Measurements from ENCODE around the gene HVCN1.

The HVCN1 gene

DNA sequence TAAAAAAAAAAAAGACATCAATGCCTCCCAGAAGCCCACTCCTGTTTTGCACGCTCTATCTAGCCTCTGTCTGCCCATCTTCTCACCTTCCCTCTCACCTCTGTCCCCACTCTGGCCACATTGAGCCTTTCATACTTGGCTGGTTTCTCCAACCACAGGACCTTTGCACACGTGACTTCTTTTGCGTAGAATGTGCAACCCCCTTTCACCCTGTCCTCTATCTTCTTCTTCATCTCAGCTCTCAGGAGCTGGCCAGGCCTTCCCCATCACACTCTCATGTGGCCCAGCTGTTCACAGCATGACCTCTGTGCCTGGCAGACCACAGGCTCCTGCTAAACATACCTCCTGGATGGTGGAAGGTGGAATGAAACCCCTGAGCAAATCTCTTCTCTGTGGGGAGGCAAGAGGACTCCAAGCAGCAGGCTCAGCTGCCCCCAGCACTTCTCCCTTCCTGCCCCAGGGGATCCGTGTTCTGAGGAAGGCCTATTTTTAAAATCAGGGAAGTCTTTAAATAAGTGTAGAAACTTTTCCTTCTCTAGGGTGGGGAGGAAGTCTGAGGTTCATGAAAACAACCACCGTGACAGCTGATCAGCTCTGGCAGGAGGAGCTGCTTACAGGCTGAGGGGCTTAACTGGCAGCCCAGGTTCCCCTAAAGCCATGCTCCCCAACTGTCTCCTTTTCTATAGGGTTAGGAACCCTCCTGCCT, 11.6 kb downstream of the HVCN1 start:
- CTCF ChIA-PET = no interaction called here
- no peak for DNase-seq (ENCODE audit: low spot score)
- TF ChIP-seq, protein P1, sequence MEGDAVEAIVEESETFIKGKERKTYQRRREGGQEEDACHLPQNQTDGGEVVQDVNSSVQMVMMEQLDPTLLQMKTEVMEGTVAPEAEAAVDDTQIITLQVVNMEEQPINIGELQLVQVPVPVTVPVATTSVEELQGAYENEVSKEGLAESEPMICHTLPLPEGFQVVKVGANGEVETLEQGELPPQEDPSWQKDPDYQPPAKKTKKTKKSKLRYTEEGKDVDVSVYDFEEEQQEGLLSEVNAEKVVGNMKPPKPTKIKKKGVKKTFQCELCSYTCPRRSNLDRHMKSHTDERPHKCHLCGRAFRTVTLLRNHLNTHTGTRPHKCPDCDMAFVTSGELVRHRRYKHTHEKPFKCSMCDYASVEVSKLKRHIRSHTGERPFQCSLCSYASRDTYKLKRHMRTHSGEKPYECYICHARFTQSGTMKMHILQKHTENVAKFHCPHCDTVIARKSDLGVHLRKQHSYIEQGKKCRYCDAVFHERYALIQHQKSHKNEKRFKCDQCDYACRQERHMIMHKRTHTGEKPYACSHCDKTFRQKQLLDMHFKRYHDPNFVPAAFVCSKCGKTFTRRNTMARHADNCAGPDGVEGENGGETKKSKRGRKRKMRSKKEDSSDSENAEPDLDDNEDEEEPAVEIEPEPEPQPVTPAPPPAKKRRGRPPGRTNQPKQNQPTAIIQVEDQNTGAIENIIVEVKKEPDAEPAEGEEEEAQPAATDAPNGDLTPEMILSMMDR (conservative IDR thresholded peaks at IDR 0.05; ENCODE audit: low read depth) = no peak
- H3K27ac ChIP-seq = no peak overlapping the region
- POLR2A ChIA-PET (ENCODE audit: low non-redundant PET) = no interaction called here

DNA sequence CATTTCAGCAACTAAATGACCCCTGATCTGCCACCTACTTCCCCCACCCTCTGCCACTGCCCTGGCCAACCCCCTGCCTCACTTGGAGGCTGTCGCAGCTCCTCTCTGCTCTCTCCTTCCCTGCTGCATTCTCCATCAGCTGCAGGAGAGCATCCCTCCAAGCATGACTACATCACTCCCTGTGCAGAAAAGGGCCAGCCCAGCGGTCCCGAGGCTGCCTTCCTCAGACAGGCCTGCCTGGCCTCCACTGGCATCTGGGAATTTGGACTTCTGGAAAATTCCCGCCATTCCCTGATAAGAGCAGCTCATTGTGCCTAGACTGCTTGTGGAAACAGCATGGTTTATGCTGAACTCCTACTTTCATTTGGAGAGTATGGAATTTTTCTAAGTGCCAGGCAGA, 12.7 kb downstream of the HVCN1 start:
- POLR2A ChIA-PET (ENCODE audit: low non-redundant PET) = no interaction called here
- H3K27ac ChIP-seq = no peak overlapping the region
- no peak for DNase-seq (ENCODE audit: low spot score)
- TF ChIP-seq, protein P1 (conservative IDR thresholded peaks at IDR 0.05; ENCODE audit: low read depth) = no peak
- CTCF ChIA-PET = interaction anchor here (0.6 kb wide), 1 partner anchor 227 kb away, joined by 3 read pairs; no protein-coding TSS in a partner anchor

DNA sequence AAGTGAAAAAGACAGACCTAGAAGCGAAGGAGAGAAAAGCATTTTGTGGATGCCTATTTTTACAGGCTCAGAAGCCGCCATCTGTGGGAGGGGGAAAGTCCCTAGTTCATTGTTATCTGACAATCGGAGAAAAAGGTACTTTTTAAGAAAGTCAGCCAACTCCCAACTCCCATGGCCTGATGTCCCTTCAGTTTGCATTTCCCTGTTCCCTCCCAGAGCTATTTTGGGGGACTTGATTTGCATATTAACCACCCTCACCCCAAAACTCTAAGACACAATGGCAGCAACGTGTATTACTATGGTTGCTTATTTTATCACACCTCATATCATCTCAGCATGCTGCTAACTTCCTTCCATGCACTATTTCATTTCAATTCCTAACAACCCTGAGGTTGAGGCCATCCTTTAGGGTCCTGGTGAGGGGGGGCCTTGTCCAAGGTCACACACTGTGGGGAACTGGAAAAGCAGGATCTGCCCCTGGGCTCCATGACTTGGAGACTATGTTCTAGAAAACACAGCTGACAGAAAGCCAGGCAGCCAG, 18.7 kb downstream of the HVCN1 start:
- no peak for DNase-seq (ENCODE audit: low spot score)
- TF ChIP-seq, protein P1 (conservative IDR thresholded peaks at IDR 0.05; ENCODE audit: low read depth) = no peak
- H3K27ac ChIP-seq = no peak overlapping the region
- ChIA-PET POLR2A (ENCODE audit: low non-redundant PET) (no interaction called here), CTCF (no interaction called here)

DNA sequence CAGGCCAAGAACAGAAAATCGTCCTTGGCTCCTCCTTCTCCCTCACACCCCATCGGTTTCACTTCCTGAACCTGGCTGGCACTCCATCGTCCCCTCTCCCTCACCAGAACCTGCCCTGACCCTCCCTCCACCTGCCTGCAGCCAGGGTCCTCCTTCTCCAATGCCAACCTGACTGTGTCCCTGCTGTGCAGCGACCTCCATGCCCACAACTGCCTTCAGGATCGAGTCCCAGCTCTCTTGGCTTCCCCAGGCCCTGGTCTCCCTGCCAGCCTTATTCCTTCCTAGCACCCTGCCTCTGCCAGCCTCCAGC, 19.8 kb downstream of the HVCN1 start:
- H3K27ac ChIP-seq = no peak overlapping the region
- ChIA-PET CTCF (no interaction called here), POLR2A (ENCODE audit: low non-redundant PET) (no interaction called here)
- TF ChIP-seq, protein P1 (conservative IDR thresholded peaks at IDR 0.05; ENCODE audit: low read depth) = no peak
- no peak for DNase-seq (ENCODE audit: low spot score)

GRCh38 chr12:110668480-110669192, 20.3 kb downstream of the HVCN1 start:
- TF ChIP-seq, protein P1 (conservative IDR thresholded peaks at IDR 0.05; ENCODE audit: low read depth) = no peak
- no peak overlapping the region for H3K27ac ChIP-seq
- ChIA-PET POLR2A (ENCODE audit: low non-redundant PET) (no interaction called here), CTCF (interaction anchor here (1.0 kb wide), 1 partner anchor 11 kb away, joined by 4 read pairs; no protein-coding TSS in a partner anchor)
- DNase-seq (ENCODE audit: low spot score) = no peak

GRCh38 chr12:110667671-110668070, 21.2 kb downstream of the HVCN1 start:
- TF ChIP-seq, protein P1 (conservative IDR thresholded peaks at IDR 0.05; ENCODE audit: low read depth) = no peak
- H3K27ac ChIP-seq = no peak overlapping the region
- DNase-seq (ENCODE audit: low spot score) = no peak
- ChIA-PET POLR2A (ENCODE audit: low non-redundant PET) (no interaction called here), CTCF (no interaction called here)
